ENCODE measurements around the gene CCDC9B.

CCDC9B gene

DNA sequence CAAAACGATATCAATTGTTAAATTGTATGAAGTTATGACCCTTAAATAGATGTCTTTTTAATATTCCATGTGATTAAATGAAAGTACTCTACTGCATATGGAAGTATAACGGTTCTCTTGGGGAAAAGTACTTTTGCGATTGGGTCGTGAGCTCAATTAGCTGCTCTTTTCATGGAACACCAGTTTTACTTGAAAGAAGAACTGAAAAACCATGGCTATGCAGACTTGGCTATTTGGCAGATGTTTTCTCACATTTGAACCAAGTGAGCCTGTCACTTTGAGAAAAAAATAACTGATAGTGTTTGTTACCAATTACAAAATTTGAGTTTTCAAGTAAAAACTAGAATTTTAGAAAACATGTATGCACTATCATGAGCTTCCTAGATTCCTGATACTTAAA is 23.2 kb downstream of the CCDC9B start:
- H3K27me3 ChIP-seq = peaks cover 24% of the 10 kb centered on the region

DNA sequence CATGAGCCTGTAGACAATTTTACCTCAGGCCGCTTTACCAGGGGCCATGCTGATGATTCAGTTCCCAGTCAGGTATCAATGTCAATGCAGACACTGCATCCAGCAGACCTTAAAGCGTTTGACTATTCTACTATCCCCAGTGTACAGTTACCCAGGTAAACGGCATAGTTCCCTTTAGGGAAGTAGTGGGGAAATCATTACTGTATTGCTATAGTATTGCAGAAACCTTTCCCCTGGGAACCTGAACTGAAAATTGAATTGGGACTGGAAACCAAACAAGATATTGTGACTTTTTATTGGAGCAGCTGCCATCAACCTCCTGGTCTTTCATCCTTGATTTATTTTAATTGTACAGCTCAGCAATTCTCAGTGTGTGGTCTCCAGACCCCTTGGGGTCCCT is 23.8 kb downstream of the CCDC9B start:
- TF ChIP-seq, protein P1, sequence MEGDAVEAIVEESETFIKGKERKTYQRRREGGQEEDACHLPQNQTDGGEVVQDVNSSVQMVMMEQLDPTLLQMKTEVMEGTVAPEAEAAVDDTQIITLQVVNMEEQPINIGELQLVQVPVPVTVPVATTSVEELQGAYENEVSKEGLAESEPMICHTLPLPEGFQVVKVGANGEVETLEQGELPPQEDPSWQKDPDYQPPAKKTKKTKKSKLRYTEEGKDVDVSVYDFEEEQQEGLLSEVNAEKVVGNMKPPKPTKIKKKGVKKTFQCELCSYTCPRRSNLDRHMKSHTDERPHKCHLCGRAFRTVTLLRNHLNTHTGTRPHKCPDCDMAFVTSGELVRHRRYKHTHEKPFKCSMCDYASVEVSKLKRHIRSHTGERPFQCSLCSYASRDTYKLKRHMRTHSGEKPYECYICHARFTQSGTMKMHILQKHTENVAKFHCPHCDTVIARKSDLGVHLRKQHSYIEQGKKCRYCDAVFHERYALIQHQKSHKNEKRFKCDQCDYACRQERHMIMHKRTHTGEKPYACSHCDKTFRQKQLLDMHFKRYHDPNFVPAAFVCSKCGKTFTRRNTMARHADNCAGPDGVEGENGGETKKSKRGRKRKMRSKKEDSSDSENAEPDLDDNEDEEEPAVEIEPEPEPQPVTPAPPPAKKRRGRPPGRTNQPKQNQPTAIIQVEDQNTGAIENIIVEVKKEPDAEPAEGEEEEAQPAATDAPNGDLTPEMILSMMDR (IDR thresholded peaks at IDR 0.05) = no peak
- Histone ChIP-seq H3K9me3 (no peaks in the 10 kb centered on the region), H3K27ac (no peak overlapping the region), H3K4me1 (ENCODE audit: control insufficient read depth in 1 of 2, insufficient read depth in 1 of 2, low read depth in 1 of 2, low read length in 1 of 2) (peaks cover 10 to 15% of the 10 kb centered on the region in 2 experiments), H3K36me3 (no peaks in the 10 kb centered on the region), H3K27me3 (peaks cover 24% of the 10 kb centered on the region), H3K4me3 (ENCODE audit: low read depth in 1 of 2, low read length in 1 of 2) (no peak overlapping the region)

More for the DNA sequence above, 23.2 kb downstream of the CCDC9B start:
- Histone ChIP-seq H3K9me3 (no peaks in the 10 kb centered on the region), H3K4me1 (ENCODE audit: control insufficient read depth in 1 of 2, insufficient read depth in 1 of 2, low read depth in 1 of 2, low read length in 1 of 2) (peaks cover 10 to 15% of the 10 kb centered on the region in 2 experiments), H3K27ac (no peak overlapping the region), H3K4me3 (ENCODE audit: low read depth in 1 of 2, low read length in 1 of 2) (no peak overlapping the region), H3K36me3 (no peaks in the 10 kb centered on the region)
- TF ChIP-seq, protein P1 (IDR thresholded peaks at IDR 0.05) = no peak

DNA sequence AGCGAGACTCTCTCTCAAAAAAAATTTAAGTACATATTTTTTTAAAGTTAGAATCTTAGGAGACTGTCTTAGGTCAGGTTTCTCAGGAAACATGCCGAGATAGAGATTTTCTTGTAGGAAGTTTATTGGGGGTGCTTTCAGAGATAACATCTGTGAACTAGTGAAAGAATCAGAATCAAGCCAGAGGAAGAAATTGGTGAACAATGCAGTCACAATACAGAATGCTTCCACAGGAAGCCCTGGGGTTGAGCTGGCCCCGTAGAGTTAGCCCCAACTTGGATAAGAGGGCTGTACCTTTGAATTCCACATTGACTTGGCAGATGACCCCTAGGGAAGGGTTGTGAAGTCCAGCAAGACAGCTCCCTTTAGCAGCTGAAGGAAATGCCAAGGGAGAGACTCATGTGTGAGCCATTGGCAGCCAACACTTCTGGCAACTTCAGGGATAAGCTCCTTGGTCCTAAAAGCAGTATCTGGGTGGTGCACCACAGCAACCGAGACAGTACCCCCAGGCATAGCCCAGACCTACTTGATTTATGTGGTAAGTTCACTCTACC is 25.9 kb downstream of the CCDC9B start:
- TF ChIP-seq, protein P1 (IDR thresholded peaks at IDR 0.05) = no peak
- peaks cover 16% of the 10 kb centered on the region in 2 experiments for H3K4me1 ChIP-seq (ENCODE audit: control insufficient read depth in 1 of 2, insufficient read depth in 1 of 2, low read depth in 1 of 2, low read length in 1 of 2)
- H3K4me3 ChIP-seq (ENCODE audit: low read depth in 1 of 2, low read length in 1 of 2) = no peak overlapping the region
- peaks cover 24% of the 10 kb centered on the region for H3K27me3 ChIP-seq
- H3K9me3 ChIP-seq = no peaks in the 10 kb centered on the region
- H3K27ac ChIP-seq = no peak overlapping the region
- H3K36me3 ChIP-seq = no peaks in the 10 kb centered on the region

DNA sequence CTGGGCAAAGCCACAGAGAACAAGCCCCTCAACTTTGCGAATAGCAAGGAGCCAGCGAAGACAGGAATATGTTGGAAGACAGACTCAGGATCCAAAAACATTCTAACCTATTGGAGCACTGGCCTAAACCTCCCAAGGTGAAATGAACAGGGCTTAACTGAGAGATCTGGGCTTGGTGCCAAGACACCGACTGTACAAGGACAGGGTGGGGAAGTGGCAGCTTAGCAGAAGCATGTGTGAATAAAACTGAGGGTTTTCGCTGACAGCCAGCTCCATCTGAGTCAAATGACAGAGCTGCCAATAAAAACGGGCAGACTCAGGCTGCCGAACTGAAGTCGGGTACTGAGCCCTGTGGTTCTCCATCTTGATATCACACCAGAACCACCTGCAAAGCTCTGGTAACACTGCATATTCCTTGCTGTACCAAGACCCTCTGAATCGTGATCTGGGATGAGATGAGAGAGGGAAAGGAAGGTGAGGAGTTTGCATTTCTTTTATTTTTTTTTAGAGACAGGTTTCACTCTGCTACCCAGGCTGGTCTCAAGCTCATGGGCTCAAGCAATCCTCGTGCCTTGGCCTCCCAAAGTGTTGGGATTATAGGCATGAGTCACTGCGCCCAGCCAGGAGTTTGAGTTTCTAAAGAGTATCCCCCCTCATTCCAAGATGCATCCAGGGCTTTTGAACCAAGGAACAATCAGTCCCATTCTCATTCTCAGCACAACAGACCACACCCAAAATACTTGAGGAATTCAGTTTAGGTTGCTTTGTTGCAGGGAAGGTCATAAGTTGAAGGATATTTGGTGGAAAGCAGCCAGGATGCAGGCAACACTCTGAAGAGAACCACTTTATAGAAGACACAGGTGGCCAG is 27.0 kb downstream of the CCDC9B start:
- Histone ChIP-seq H3K36me3 (no peaks in the 10 kb centered on the region), H3K4me3 (ENCODE audit: low read depth in 1 of 2, low read length in 1 of 2) (no peak overlapping the region), H3K4me1 (ENCODE audit: control insufficient read depth in 1 of 2, insufficient read depth in 1 of 2, low read depth in 1 of 2, low read length in 1 of 2) (peaks cover 26 to 27% of the 10 kb centered on the region in 2 experiments)

DNA sequence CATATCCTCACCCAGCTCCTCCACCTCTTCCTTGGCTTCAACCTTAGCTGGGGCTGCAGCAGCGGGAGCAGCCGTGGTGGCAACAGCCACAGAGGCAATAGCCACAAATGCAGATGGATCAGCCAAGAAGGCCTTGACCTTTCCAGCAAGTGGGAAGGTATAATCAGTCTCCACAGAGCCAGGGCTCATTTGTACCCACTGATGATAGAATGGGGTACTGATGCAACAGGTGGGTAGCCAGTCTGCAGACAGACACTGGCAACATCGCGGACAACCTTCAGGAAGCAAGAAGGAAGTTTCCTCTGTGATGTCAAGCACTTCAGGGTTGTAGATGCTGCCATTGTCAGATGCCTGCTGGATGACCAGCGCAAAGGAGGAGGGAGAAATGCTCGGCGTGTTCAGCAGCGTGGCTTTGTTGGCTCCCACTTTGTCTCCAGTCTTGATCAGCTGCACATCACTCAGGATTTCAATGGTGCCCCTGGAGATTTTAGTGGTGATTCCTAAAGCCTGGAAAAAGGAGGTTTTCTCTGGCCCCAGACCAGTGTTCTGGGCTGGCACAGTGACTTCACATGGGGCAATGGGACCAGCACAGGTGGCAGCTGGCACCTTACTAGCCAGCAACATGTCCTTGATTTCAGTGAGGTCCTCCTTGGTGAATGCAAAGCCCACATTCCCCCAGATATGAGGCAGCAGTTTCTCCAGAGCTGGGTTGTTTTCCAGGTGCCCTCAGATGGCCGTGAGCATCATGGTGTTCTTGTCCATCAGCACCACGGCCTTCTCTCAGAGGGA is 28.2 kb downstream of the CCDC9B start:
- Histone ChIP-seq H3K36me3 (no peaks in the 10 kb centered on the region), H3K27ac (no peak overlapping the region), H3K4me1 (ENCODE audit: control insufficient read depth in 1 of 2, insufficient read depth in 1 of 2, low read depth in 1 of 2, low read length in 1 of 2) (peaks cover 33 to 36% of the 10 kb centered on the region in 2 experiments), H3K9me3 (no peaks in the 10 kb centered on the region), H3K27me3 (peaks cover 24% of the 10 kb centered on the region), H3K4me3 (ENCODE audit: low read depth in 1 of 2, low read length in 1 of 2) (no peak overlapping the region)
- TF ChIP-seq, protein P1 (IDR thresholded peaks at IDR 0.05) = no peak

More for the DNA sequence above, 27.0 kb downstream of the CCDC9B start:
- TF ChIP-seq, protein P1 (IDR thresholded peaks at IDR 0.05) = no peak
- Histone ChIP-seq H3K9me3 (no peaks in the 10 kb centered on the region), H3K27me3 (peaks cover 24% of the 10 kb centered on the region), H3K27ac (no peak overlapping the region)
